ENCODE results near the gene DHRS3. TPM values are rescaled to one million over a fixed set of nuclear protein-coding genes. Genes with fewer than 3 reads are reported as not detected.
"Not testable (repeated sequence)": the region's sequence is repeated elsewhere in the genome, so short reads cannot be mapped to it uniquely, and the experiment has no call there.

The DHRS3 gene
- total RNA-seq, 6 donors from 2014 or later: 84.9 to 154 (median 119) TPM

DNA sequence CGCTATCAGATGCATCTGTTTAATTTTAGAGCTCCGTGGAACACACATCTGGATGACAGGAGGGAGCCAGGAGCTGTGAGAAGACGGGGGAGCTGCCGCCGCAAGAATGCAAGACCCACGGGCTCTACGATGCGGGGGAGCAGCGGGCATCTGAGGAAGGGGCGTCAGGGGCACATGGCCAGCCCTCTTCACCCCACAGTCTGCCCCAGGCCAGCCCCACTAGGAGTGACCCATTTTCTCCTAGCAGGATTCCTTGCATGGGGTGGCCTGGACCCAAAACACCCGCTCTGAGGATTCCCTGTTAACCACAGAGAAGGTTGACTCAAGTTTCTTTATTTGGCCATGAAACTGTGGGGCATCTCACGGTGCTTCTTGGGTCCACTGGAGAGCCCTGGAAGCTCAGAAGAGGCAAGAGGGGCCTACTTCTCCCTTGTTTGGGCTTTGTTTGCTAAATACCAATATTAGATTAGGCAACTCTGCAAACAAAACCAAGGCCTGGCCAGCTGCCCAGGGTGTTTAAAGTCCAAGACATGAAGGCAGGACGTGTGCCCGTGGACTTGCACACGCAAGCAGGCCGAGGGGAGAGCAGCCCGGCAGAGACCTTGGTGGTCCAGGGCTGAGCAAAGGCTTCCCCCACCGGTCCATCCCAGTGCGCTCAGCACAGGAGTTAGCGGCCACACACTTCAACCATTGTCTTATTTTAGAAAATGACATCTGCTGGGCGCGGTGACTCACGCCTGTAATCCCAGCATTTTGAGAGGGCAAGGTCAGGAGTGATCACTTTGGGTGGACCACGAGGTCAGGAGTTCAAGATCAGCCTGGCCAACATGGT lies 89.8 kb downstream of the DHRS3 start:
- TF ChIP-seq POLR2A (IDR thresholded peaks at IDR 0.05) (peak in 1 of 4 donors; percentile 25), POLR2AphosphoS5 (IDR thresholded peaks at IDR 0.05) (peak; percentile 9 to 49), EP300 (IDR thresholded peaks at IDR 0.05) (no peak)
- TF ChIP-seq, protein P1, sequence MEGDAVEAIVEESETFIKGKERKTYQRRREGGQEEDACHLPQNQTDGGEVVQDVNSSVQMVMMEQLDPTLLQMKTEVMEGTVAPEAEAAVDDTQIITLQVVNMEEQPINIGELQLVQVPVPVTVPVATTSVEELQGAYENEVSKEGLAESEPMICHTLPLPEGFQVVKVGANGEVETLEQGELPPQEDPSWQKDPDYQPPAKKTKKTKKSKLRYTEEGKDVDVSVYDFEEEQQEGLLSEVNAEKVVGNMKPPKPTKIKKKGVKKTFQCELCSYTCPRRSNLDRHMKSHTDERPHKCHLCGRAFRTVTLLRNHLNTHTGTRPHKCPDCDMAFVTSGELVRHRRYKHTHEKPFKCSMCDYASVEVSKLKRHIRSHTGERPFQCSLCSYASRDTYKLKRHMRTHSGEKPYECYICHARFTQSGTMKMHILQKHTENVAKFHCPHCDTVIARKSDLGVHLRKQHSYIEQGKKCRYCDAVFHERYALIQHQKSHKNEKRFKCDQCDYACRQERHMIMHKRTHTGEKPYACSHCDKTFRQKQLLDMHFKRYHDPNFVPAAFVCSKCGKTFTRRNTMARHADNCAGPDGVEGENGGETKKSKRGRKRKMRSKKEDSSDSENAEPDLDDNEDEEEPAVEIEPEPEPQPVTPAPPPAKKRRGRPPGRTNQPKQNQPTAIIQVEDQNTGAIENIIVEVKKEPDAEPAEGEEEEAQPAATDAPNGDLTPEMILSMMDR (IDR thresholded peaks at IDR 0.05): no peak
- ATAC-seq (ENCODE audit: low FRiP score in 2 of 2) (peak; percentile 59 to 79), DNase-seq (peak in 1 of 2 donors; percentile 93)
- H3K36me3 ChIP-seq: no peaks in the 10 kb centered on the region
- no peaks in the 10 kb centered on the region for H3K9me3 ChIP-seq
- H3K4me1 ChIP-seq: peaks cover 31 to 50% (median 46%) of the 10 kb centered on the region in 4 donors
- no peak overlapping the region for H3K4me3 ChIP-seq
- no peaks in the 10 kb centered on the region for H3K27me3 ChIP-seq
- H3K27ac ChIP-seq: peak overlapping the region; percentile 49 to 81 (median 67)
- 60 to 87% methylated on average over 14 to 24 of the region's 24 CpGs for WGBS, 2 donors

DNA sequence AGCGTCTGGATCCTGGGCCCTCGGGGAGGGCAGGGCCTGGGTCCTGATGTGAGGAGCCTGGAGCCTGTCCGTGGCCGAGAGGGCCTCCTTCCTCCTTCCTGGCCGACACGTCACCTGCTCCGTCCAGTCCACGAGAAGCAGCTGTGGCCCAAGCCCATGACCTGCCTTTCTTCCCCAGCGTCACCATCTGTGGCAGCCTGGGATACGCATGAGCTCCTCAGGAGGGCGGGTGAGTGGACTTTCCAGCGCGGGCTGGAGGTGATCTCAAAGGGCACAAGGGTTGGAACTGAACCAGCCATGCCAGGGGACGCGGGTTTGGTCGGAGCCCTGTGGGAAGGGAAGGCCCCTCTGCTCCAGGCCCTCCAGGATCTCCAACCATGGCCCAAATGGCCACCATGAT lies 90.4 kb downstream of the DHRS3 start:
- H3K9me3 ChIP-seq: no peaks in the 10 kb centered on the region
- H3K27me3 ChIP-seq: no peaks in the 10 kb centered on the region
- TF ChIP-seq POLR2AphosphoS5 (IDR thresholded peaks at IDR 0.05): no peak
- TF ChIP-seq POLR2A (IDR thresholded peaks at IDR 0.05): no peak
- TF ChIP-seq, protein P1 (IDR thresholded peaks at IDR 0.05): no peak
- no peak for TF ChIP-seq EP300 (IDR thresholded peaks at IDR 0.05)
- no peak for DNase-seq
- no peaks in the 10 kb centered on the region for H3K36me3 ChIP-seq
- no peak for ATAC-seq (ENCODE audit: low FRiP score in 2 of 2)
- 90 to 92% methylated on average over 15 to 16 of the region's 16 CpGs for WGBS, 2 donors
- H3K27ac ChIP-seq: peak overlapping the region; percentile 49 to 81 (median 67)
- peaks cover 31 to 50% (median 46%) of the 10 kb centered on the region in 4 donors for H3K4me1 ChIP-seq
- H3K4me3 ChIP-seq: no peak overlapping the region

DNA sequence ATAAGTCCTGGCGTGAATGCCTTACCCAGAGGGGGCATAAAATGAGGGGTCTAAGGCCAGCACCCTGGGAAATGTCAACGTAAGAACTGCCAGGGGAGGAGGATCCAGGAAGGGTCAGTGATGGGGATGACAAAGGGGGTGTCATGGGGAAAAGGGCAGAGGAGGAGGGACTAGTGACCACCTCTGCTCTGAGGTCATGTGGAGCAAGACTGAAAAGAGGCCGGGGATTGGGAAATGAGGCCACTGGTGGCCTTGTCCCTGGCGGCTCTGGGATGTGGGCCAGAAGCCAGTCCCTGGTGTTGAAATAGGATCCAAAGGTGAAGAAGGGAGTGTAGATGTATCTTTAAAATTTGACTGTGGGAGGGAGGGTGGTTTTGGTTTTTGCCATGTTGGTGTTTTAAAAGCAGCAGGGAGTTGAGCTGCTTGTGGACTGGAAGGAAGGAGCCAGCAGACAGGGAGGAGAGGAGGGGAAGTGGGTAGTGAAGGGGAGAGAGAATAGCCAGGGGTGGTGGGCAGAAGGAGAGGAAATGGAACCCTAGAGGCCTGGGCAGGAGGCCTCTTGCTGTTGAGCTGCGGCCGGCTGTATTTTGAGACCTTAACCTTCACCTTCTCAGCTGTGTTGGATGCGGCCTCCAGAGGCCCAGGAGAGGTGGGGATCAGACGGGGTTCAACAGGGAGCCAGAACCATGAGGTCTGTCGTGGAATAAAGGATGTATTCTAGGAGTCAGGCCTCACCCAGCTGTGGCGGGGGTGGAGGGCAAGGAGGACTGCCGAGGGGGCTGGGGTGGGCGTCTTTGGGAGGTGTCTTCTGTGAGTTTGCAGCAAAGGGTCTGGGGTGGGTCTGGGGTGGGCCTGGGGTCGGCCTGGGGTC lies 92.5 kb downstream of the DHRS3 start:
- DNase-seq (peak in 1 of 2 donors; percentile 89), ATAC-seq (ENCODE audit: low FRiP score in 2 of 2) (peak; percentile 50 to 57)
- Histone ChIP-seq H3K4me1 (peaks cover 25 to 50% (median 46%) of the 10 kb centered on the region in 4 donors), H3K36me3 (no peaks in the 10 kb centered on the region), H3K4me3 (no peak overlapping the region), H3K9me3 (no peaks in the 10 kb centered on the region), H3K27me3 (no peaks in the 10 kb centered on the region), H3K27ac (peak overlapping the region in 3 of 4 donors; percentile 5 to 71 (median 66))
- no peak for TF ChIP-seq POLR2A (IDR thresholded peaks at IDR 0.05)
- TF ChIP-seq POLR2AphosphoS5 (IDR thresholded peaks at IDR 0.05): peak; percentile 42 to 54
- TF ChIP-seq, protein P1 (IDR thresholded peaks at IDR 0.05): no peak
- TF ChIP-seq EP300 (IDR thresholded peaks at IDR 0.05): peak in 1 of 4 donors; percentile 62
- WGBS, 2 donors: 78 to 88% methylated on average over 12 to 13 of the region's 13 CpGs

DNA sequence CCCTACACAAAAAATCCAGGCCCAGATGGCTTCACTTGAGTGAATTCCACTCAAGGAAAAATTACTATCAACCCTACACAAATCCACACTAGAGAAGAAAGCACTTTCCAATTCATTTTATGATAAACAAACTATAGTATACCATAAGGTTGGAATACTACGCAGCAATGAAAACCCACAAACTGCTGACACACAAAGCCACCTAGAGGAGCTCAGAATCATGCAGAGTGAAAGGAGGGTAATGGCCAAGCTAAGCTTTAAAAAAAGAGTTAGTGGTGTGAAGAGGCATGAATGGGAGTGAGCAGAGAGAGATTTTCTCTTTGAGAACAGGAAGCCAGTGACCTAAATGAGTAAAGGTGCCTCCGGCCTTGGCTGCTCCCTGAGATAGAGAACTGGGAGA lies 93.7 kb downstream of the DHRS3 start:
- H3K36me3 ChIP-seq: no peaks in the 10 kb centered on the region
- no peaks in the 10 kb centered on the region for H3K27me3 ChIP-seq
- TF ChIP-seq POLR2A (IDR thresholded peaks at IDR 0.05): no peak
- no peak for TF ChIP-seq EP300 (IDR thresholded peaks at IDR 0.05)
- no peak for TF ChIP-seq POLR2AphosphoS5 (IDR thresholded peaks at IDR 0.05)
- TF ChIP-seq, protein P1 (IDR thresholded peaks at IDR 0.05): no peak
- H3K27ac ChIP-seq: no peak overlapping the region
- DNase-seq: no peak
- ATAC-seq (ENCODE audit: low FRiP score in 2 of 2): no peak
- 96 to 100% methylated on average over 2 of the region's 2 CpGs for WGBS, 2 donors
- H3K4me1 ChIP-seq: peaks cover 23 to 45% (median 39%) of the 10 kb centered on the region in 4 donors
- H3K9me3 ChIP-seq: no peaks in the 10 kb centered on the region
- no peak overlapping the region for H3K4me3 ChIP-seq

DNA sequence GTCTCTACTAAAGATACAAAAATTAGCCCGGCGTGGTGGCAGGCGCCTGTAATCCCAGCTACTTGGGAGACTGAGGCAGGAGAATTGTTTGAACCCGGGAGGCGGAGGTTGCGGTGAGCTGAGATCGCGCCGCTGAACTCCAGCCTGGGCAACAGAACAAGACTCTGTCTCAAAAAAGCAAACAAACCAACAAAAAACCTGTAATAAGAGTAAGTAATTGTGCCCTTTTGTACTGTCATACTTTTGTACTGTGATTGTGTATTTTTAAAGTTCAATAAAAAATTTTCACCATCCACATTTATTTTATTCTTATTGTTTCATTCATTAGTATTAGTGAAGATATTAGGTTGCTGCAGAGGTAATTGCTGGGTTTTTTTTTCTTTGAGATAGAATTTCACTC lies 95.2 kb downstream of the DHRS3 start:
- not testable (repeated sequence) for H3K9me3 ChIP-seq; H3K27ac ChIP-seq; ATAC-seq (ENCODE audit: low FRiP score in 2 of 2); H3K4me3 ChIP-seq; DNase-seq; H3K36me3 ChIP-seq; H3K27me3 ChIP-seq
- H3K4me1 ChIP-seq: peaks cover 18 to 41% (median 35%) of the 10 kb centered on the region in 4 donors
- WGBS, 2 donors: 90 to 98% methylated on average over 9 of the region's 9 CpGs
